Measurements from ENCODE around the gene HPD. TPM values are rescaled to one million over a fixed set of nuclear protein-coding genes. Genes with fewer than 3 reads are reported as not detected.

HPD gene
- total and polyA plus RNA-seq, 11 donors: 0.36 to 2.2 (median 1.5) TPM

DNA sequence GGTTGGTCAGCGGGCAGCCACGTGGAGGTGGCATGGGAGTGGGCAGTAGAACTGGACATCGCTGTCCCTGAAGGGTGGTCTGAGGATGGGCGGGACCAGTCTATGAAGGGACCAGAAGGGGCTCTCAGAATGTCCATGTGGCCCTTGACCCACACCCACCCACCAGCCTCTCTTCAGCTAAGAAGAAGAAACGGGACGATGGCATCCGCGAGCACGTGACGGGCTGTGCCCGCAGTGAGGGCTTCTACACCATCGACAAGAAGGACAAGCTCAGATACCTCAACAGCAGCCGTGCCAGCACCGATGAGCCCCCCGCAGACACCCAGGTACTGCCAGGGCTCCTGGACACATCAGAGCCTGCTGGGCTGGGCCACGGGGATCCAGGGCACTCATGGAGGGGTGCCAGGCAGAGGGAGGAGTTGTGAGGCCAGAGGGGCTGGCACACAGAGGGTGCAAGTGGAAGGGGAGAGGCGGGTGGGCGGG lies 33.6 kb downstream of the HPD start:
- ATAC-seq (peak in 2 of 4 donors; percentile 7 to 40), DNase-seq (peak in 1 of 5 donors; percentile 34)
- Histone ChIP-seq H3K9me3 (no peaks in the 10 kb centered on the region), H3K4me1 (peaks cover 0 to 21% (median 6%) of the 10 kb centered on the region in 12 donors), H3K36me3 (peaks cover 0 to 97% (median 81%) of the 10 kb centered on the region in 9 donors), H3K27me3 (no peaks in the 10 kb centered on the region), H3K27ac (no peak overlapping the region), H3K4me3 (no peak overlapping the region)
- intact Hi-C loops (cut with DNase I): no loop called here
- WGBS, 4 donors: 85 to 93% (median 91%) methylated on average over 8 to 18 of the region's 18 CpGs
- no peak for TF ChIP-seq POLR2A (IDR thresholded peaks at IDR 0.05)
- TF ChIP-seq, protein P1, sequence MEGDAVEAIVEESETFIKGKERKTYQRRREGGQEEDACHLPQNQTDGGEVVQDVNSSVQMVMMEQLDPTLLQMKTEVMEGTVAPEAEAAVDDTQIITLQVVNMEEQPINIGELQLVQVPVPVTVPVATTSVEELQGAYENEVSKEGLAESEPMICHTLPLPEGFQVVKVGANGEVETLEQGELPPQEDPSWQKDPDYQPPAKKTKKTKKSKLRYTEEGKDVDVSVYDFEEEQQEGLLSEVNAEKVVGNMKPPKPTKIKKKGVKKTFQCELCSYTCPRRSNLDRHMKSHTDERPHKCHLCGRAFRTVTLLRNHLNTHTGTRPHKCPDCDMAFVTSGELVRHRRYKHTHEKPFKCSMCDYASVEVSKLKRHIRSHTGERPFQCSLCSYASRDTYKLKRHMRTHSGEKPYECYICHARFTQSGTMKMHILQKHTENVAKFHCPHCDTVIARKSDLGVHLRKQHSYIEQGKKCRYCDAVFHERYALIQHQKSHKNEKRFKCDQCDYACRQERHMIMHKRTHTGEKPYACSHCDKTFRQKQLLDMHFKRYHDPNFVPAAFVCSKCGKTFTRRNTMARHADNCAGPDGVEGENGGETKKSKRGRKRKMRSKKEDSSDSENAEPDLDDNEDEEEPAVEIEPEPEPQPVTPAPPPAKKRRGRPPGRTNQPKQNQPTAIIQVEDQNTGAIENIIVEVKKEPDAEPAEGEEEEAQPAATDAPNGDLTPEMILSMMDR (IDR thresholded peaks at IDR 0.05): no peak

DNA sequence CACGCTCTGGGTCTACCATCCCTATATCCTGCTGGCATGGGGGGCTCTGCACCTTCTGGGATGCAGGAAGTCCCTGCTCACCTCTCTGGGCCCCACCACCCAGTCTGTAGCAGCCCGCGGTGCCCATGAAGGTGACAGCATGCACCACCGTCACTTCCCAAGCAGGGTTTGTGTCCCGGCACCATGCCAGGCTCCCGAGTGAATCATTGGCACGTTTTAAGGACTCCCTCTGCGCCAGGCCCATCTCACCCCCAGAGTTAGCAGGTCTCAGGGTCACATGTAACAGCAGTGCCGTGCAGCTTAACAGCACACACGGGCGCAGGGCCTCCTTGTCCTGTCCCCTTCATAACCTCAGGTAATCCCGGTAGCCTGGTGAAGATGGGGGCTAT lies 34.9 kb downstream of the HPD start:
- 78 to 85% (median 82%) methylated on average over 7 to 12 of the region's 12 CpGs for WGBS, 4 donors
- DNase-seq (peak in 1 of 5 donors; percentile 31), ATAC-seq (peak in 1 of 4 donors; percentile 7)
- Histone ChIP-seq H3K36me3 (peaks cover 0 to 97% (median 87%) of the 10 kb centered on the region in 9 donors), H3K4me3 (no peak overlapping the region), H3K4me1 (peaks cover 0 to 8% (median 0%) of the 10 kb centered on the region in 12 donors), H3K9me3 (no peaks in the 10 kb centered on the region), H3K27me3 (no peaks in the 10 kb centered on the region), H3K27ac (no peak overlapping the region)
- TF ChIP-seq, protein P1 (IDR thresholded peaks at IDR 0.05): no peak
- no peak for TF ChIP-seq POLR2A (IDR thresholded peaks at IDR 0.05)
- intact Hi-C loops (cut with DNase I): no loop called here

- ATAC-seq: peak in 1 of 4 donors; percentile 7
- Histone ChIP-seq H3K9me3 (no peaks in the 10 kb centered on the region), H3K36me3 (peaks cover 0 to 97% (median 87%) of the 10 kb centered on the region in 9 donors), H3K27me3 (no peaks in the 10 kb centered on the region), H3K4me3 (no peak overlapping the region), H3K4me1 (peaks cover 0 to 8% (median 0%) of the 10 kb centered on the region in 12 donors), H3K27ac (no peak overlapping the region)
- TF ChIP-seq, protein P1 (IDR thresholded peaks at IDR 0.05): no peak
- no peak for TF ChIP-seq POLR2A (IDR thresholded peaks at IDR 0.05)
- intact Hi-C loops (cut with DNase I): no loop called here
- DNase-seq: peak in 2 of 5 donors; percentile 19 to 20
- 85 to 91% (median 89%) methylated on average over 22 to 36 of the region's 36 CpGs for WGBS, 4 donors
Measured at GRCh38 chr12:121823101-121823726, 35.4 kb downstream of the HPD start.

GRCh38 chr12:121822393-121823100 lies 36.1 kb downstream of the HPD start:
- intact Hi-C loops (cut with DNase I): no loop called here
- peaks cover under 1 to 97% (median 87%) of the 10 kb centered on the region in 9 donors for H3K36me3 ChIP-seq
- peaks cover 0 to 8% (median 0%) of the 10 kb centered on the region in 12 donors for H3K4me1 ChIP-seq
- no peak overlapping the region for H3K4me3 ChIP-seq
- ATAC-seq (peak in 1 of 4 donors; percentile 9), DNase-seq (peak in 2 of 5 donors; percentile 16 to 30)
- 88 to 91% (median 90%) methylated on average over 37 to 39 of the region's 39 CpGs for WGBS, 4 donors
- no peaks in the 10 kb centered on the region for H3K9me3 ChIP-seq
- H3K27me3 ChIP-seq: no peaks in the 10 kb centered on the region
- no peak for TF ChIP-seq POLR2A (IDR thresholded peaks at IDR 0.05)
- TF ChIP-seq, protein P1 (IDR thresholded peaks at IDR 0.05): no peak
- H3K27ac ChIP-seq: no peak overlapping the region
